Panc1 (cell line): Measurements from ENCODE around the gene TULP1.

Experiments
- POLR2AphosphoS5 ChIP-seq: IDR thresholded peaks from 2 replicates; pipeline ENCODE4 v1.6.1; 2012; ENCODE audit warnings: mild to moderate bottlenecking, low read depth, low read length, moderate library complexity
- SIN3A ChIP-seq: IDR thresholded peaks from 2 replicates; pipeline ENCODE4 v1.6.1; 2012; ENCODE audit warnings: low read depth, mild to moderate bottlenecking, low read length, moderate library complexity, borderline replicate concordance; ENCODE audit not compliant: insufficient read depth
- TCF7L2 ChIP-seq: IDR thresholded peaks from 2 replicates; pipeline ENCODE4 v1.6.1; 2011; ENCODE audit warnings: mild to moderate bottlenecking, low read depth, low read length, inconsistent platforms
- TF ChIP-seq, protein P1 (sequence below): fragments of 450-650 bp; IDR thresholded peaks from 2 replicates; pipeline ENCODE4 v1.5.1; 2017; ENCODE audit warnings: mild to moderate bottlenecking
- TF ChIP-seq, protein P2 (sequence below), 2 experiments: IDR thresholded peaks; 2 replicates each; pipeline ENCODE4 v1.6.1; 2011 to 2012; ENCODE audit warnings: low read depth in 2 of 2, control low read depth in 1 of 2, low read length in 1 of 2, mild to moderate bottlenecking in 1 of 2, moderate library complexity in 1 of 2; ENCODE audit not compliant: insufficient read depth in 1 of 2

- TF ChIP-seq, protein P1, sequence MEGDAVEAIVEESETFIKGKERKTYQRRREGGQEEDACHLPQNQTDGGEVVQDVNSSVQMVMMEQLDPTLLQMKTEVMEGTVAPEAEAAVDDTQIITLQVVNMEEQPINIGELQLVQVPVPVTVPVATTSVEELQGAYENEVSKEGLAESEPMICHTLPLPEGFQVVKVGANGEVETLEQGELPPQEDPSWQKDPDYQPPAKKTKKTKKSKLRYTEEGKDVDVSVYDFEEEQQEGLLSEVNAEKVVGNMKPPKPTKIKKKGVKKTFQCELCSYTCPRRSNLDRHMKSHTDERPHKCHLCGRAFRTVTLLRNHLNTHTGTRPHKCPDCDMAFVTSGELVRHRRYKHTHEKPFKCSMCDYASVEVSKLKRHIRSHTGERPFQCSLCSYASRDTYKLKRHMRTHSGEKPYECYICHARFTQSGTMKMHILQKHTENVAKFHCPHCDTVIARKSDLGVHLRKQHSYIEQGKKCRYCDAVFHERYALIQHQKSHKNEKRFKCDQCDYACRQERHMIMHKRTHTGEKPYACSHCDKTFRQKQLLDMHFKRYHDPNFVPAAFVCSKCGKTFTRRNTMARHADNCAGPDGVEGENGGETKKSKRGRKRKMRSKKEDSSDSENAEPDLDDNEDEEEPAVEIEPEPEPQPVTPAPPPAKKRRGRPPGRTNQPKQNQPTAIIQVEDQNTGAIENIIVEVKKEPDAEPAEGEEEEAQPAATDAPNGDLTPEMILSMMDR = no peak
- TF ChIP-seq POLR2AphosphoS5 (no peak), TCF7L2 (no peak), SIN3A (no peak)
- TF ChIP-seq, protein P2, sequence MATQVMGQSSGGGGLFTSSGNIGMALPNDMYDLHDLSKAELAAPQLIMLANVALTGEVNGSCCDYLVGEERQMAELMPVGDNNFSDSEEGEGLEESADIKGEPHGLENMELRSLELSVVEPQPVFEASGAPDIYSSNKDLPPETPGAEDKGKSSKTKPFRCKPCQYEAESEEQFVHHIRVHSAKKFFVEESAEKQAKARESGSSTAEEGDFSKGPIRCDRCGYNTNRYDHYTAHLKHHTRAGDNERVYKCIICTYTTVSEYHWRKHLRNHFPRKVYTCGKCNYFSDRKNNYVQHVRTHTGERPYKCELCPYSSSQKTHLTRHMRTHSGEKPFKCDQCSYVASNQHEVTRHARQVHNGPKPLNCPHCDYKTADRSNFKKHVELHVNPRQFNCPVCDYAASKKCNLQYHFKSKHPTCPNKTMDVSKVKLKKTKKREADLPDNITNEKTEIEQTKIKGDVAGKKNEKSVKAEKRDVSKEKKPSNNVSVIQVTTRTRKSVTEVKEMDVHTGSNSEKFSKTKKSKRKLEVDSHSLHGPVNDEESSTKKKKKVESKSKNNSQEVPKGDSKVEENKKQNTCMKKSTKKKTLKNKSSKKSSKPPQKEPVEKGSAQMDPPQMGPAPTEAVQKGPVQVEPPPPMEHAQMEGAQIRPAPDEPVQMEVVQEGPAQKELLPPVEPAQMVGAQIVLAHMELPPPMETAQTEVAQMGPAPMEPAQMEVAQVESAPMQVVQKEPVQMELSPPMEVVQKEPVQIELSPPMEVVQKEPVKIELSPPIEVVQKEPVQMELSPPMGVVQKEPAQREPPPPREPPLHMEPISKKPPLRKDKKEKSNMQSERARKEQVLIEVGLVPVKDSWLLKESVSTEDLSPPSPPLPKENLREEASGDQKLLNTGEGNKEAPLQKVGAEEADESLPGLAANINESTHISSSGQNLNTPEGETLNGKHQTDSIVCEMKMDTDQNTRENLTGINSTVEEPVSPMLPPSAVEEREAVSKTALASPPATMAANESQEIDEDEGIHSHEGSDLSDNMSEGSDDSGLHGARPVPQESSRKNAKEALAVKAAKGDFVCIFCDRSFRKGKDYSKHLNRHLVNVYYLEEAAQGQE (IDR thresholded peaks at IDR 0.05; ENCODE audit: insufficient read depth in 1 of 2, low read depth in 2 of 2, low read length in 1 of 2) = no peak
Measured at GRCh38 chr6:35541836-35542235, 29.1 kb upstream of the TULP1 start.
